GM19397 (cell line): Measurements from ENCODE around the gene TIMP4.

Source experiments
- ATAC-seq: cut with Tn5 transposase; IDR thresholded peaks from one replicate; pipeline ENCODE4 v1.9.1; 2021; ENCODE audit warnings: mild to moderate bottlenecking, moderate library complexity; ENCODE audit not compliant: unreplicated experiment

The TIMP4 gene

GRCh38 chr3:12148183-12148940 lies 10.3 kb downstream of the TIMP4 start:
- no peak for ATAC-seq

- no peak for ATAC-seq
Observed at GRCh38 chr3:12147049-12147780, 11.5 kb downstream of the TIMP4 start.

GRCh38 chr3:12143949-12144504 lies 14.7 kb downstream of the TIMP4 start:
- ATAC-seq: no peak

GRCh38 chr3:12142476-12142875 lies 16.2 kb downstream of the TIMP4 start:
- no peak for ATAC-seq

- ATAC-seq: no peak
Observed at GRCh38 chr3:12141350-12141749, 17.4 kb downstream of the TIMP4 start.

GRCh38 chr3:12139111-12139511 lies 19.6 kb downstream of the TIMP4 start:
- ATAC-seq: no peak

- no peak for ATAC-seq
Observed at GRCh38 chr3:12138044-12138443, 20.7 kb downstream of the TIMP4 start.

GRCh38 chr3:12136371-12136770 lies 22.3 kb downstream of the TIMP4 start:
- no peak for ATAC-seq

GRCh38 chr3:12135029-12135657 lies 23.6 kb downstream of the TIMP4 start:
- peak; percentile 75 for ATAC-seq

GRCh38 chr3:12132881-12133280 lies 25.8 kb downstream of the TIMP4 start:
- no peak for ATAC-seq

GRCh38 chr3:12131351-12132090 lies 27.2 kb downstream of the TIMP4 start:
- no peak for ATAC-seq

- ATAC-seq: no peak
Observed at GRCh38 chr3:12127391-12127790, 31.3 kb downstream of the TIMP4 start.

GRCh38 chr3:12125772-12126171 lies 32.9 kb downstream of the TIMP4 start:
- ATAC-seq: no peak

- ATAC-seq: no peak
Observed at GRCh38 chr3:12121466-12121865, 37.2 kb downstream of the TIMP4 start.

- ATAC-seq: no peak
Observed at GRCh38 chr3:12120374-12121140, 38.2 kb downstream of the TIMP4 start.

GRCh38 chr3:12117473-12117872 lies 41.2 kb downstream of the TIMP4 start:
- no peak for ATAC-seq

GRCh38 chr3:12116870-12117269 lies 41.8 kb downstream of the TIMP4 start:
- no peak for ATAC-seq

GRCh38 chr3:12115849-12116248 lies 42.9 kb downstream of the TIMP4 start:
- no peak for ATAC-seq

- no peak for ATAC-seq
Observed at GRCh38 chr3:12115104-12115503, 43.6 kb downstream of the TIMP4 start.

- no peak for ATAC-seq
Observed at GRCh38 chr3:12114251-12114650, 44.5 kb downstream of the TIMP4 start.
